HepG2 (cell line): ENCODE results near the gene ACSL4. TPM values are rescaled to one million over a fixed set of nuclear protein-coding genes. Genes with fewer than 3 reads are reported as not detected.
A peak's percentile ranks its signal among the peaks of the same experiment; 100 is the strongest.

Source experiments
- AGO2 ChIP-seq: fragments of 200-400 bp; formaldehyde crosslinking; optimal IDR thresholded peaks from 2 replicates; pipeline ENCODE3; 2017; ENCODE audit warnings: mild to moderate bottlenecking, low read depth, low read length, moderate library complexity
- CBX1 ChIP-seq: IDR thresholded peaks from one replicate; pipeline ENCODE4 v1.6.1; 2016; ENCODE audit warnings: antibody characterized with exemption, low read depth
- CEBPG ChIP-seq: IDR thresholded peaks from 2 replicates; pipeline ENCODE4 v1.6.1; 2016
- EZH2 ChIP-seq: conservative IDR thresholded peaks from 2 replicates; pipeline ENCODE4 v1.6.1; 2012; ENCODE audit warnings: mild to moderate bottlenecking, low read depth, low read length, moderate library complexity
- FOXO1 ChIP-seq: sonication (generic); formaldehyde crosslinking; IDR thresholded peaks from 2 replicates; pipeline ENCODE4 v1.4.0; 2020; ENCODE audit warnings: missing genetic modification reagents
- FOXP1 ChIP-seq, 2 experiments: fragments of 450-650 bp in 1 of 2; IDR thresholded peaks; 2 replicates each; pipeline ENCODE4 v1.6.1; 2017 to 2018; ENCODE audit warnings: antibody characterized with exemption in 1 of 2
- GPN1 ChIP-seq: sonication (generic); formaldehyde crosslinking; IDR thresholded peaks from 2 replicates; pipeline ENCODE4 v1.5.1; 2020; ENCODE audit warnings: missing genetic modification reagents, borderline replicate concordance
- KLF15 ChIP-seq: sonication (generic); formaldehyde crosslinking; IDR thresholded peaks from 2 replicates; pipeline ENCODE4 v1.8.1; 2023; ENCODE audit warnings: borderline replicate concordance, mild to moderate bottlenecking, inconsistent platforms, missing genetic modification reagents, mixed read lengths
- KLF6 ChIP-seq: IDR thresholded peaks from 2 replicates; pipeline ENCODE4 v1.8.0; 2016; ENCODE audit warnings: missing biosample characterization, missing genetic modification reagents
- KMT2A ChIP-seq: sonication (generic); formaldehyde crosslinking; IDR thresholded peaks from 2 replicates; pipeline ENCODE4 v1.4.0; 2020; ENCODE audit warnings: missing genetic modification reagents
- LCORL ChIP-seq, 2 experiments: fragments of 450-650 bp in 1 of 2; sonication (generic) in 1 of 2; formaldehyde crosslinking in 1 of 2; IDR thresholded peaks; 2 replicates each; pipeline versions ENCODE4 v1.5.0 to v1.6.1; 2017 to 2020; ENCODE audit warnings: antibody characterized with exemption in 1 of 2, missing genetic modification reagents in 1 of 2
- NFE2L2 ChIP-seq: fragments of 150-350 bp; IDR thresholded peaks from 2 replicates; pipeline ENCODE4 v1.6.1; 2014; ENCODE audit warnings: low read length
- NR2F2 ChIP-seq: IDR thresholded peaks from 2 replicates; pipeline ENCODE4 v1.6.1; 2012; ENCODE audit warnings: low read depth, inconsistent platforms, borderline replicate concordance
- REL ChIP-seq: sonication (generic); formaldehyde crosslinking; conservative IDR thresholded peaks from 2 replicates; pipeline ENCODE4 v1.8.0; 2022; ENCODE audit warnings: mild to moderate bottlenecking, missing genetic modification reagents, moderate library complexity
- REPIN1 ChIP-seq: sonication (generic); formaldehyde crosslinking; IDR thresholded peaks from 2 replicates; pipeline ENCODE4 v1.8.0; 2022; ENCODE audit warnings: missing genetic modification reagents, low read depth, mild to moderate bottlenecking, borderline replicate concordance
- RFX1 ChIP-seq: fragments of 450-650 bp; IDR thresholded peaks from 2 replicates; pipeline ENCODE4 v1.6.1; 2017
- ZNF253 ChIP-seq: sonication (generic); formaldehyde crosslinking; IDR thresholded peaks from 2 replicates; pipeline ENCODE4 v1.8.0; 2022; ENCODE audit warnings: mild to moderate bottlenecking, missing genetic modification reagents, borderline replicate concordance
- ZNF335 ChIP-seq: sonication (generic); formaldehyde crosslinking; IDR thresholded peaks from 2 replicates; pipeline ENCODE4 v1.4.0; 2020; ENCODE audit warnings: missing genetic modification reagents
- ZNF605 ChIP-seq: sonication (generic); formaldehyde crosslinking; IDR thresholded peaks from 2 replicates; pipeline ENCODE4 v1.8.0; 2022; ENCODE audit warnings: mild to moderate bottlenecking, missing genetic modification reagents
- ZNF615 ChIP-seq: sonication (generic); formaldehyde crosslinking; IDR thresholded peaks from 2 replicates; pipeline ENCODE4 v1.5.0; 2020; ENCODE audit warnings: mild to moderate bottlenecking, missing genetic modification reagents, borderline replicate concordance
- ZNF772 ChIP-seq: sonication (generic); formaldehyde crosslinking; IDR thresholded peaks from 2 replicates; pipeline ENCODE4 v1.5.0; 2020; ENCODE audit warnings: mild to moderate bottlenecking, missing genetic modification reagents
- ZNF816 ChIP-seq: sonication (generic); formaldehyde crosslinking; IDR thresholded peaks from 2 replicates; pipeline ENCODE4 v1.8.0; 2022; ENCODE audit warnings: missing genetic modification reagents, mild to moderate bottlenecking, borderline replicate concordance
- ZNF850 ChIP-seq: sonication (generic); formaldehyde crosslinking; conservative IDR thresholded peaks from 2 replicates; pipeline ENCODE4 v1.9.0; 2021; ENCODE audit warnings: mild to moderate bottlenecking, missing genetic modification reagents
- polyA plus RNA-seq, 8 experiments: library from polyadenylated mRNA; depleted of rRNA in 3 of 8; stranded (reverse) in 7 of 8; unstranded in 1 of 8; fragments of >200 nt; fragmentation: Illumina TruSeq in 4 of 8; extraction: Trizol in 4 of 8; gene quantifications; 2 replicates each; pipeline versions ENCODE4 v1.2.1 to v1.2.3, GENCODE V29; 2011 to 2016; ENCODE audit warnings: low read depth in 4 of 8, missing spikeins in 1 of 8, mixed read lengths in 1 of 8; ENCODE audit not compliant: insufficient read depth in 1 of 8
- total RNA-seq, 5 experiments: library from RNA; depleted of rRNA; stranded (reverse); fragments of >200 nt; fragmentation: Illumina TruSeq; extraction: Trizol; gene quantifications; 2 replicates each; pipeline ENCODE4 v1.2.3, GENCODE V29; 2016; ENCODE audit warnings: low read depth in 1 of 5
- TF ChIP-seq, protein P1 (sequence below): sonication (generic); formaldehyde crosslinking; IDR thresholded peaks from 2 replicates; pipeline ENCODE4 v1.5.0; 2020; ENCODE audit warnings: missing genetic modification reagents, mild to moderate bottlenecking, borderline replicate concordance
- TF ChIP-seq, protein P2 (sequence below): sonication (generic); formaldehyde crosslinking; IDR thresholded peaks from 2 replicates; pipeline ENCODE4 v1.8.0; 2023; ENCODE audit warnings: mild to moderate bottlenecking, missing genetic modification reagents
- TF ChIP-seq, protein P3 (sequence below): sonication (generic); formaldehyde crosslinking; IDR thresholded peaks from 2 replicates; pipeline ENCODE4 v1.8.0; 2022; ENCODE audit warnings: missing genetic modification reagents, mild to moderate bottlenecking, inconsistent platforms, borderline replicate concordance
- TF ChIP-seq, protein P4 (sequence below): IDR thresholded peaks from 2 replicates; pipeline ENCODE4 v1.6.1; 2012; ENCODE audit warnings: low read depth, low read length, improper control_type of control experiment
- TF ChIP-seq, protein P5 (sequence below): sonication (generic); formaldehyde crosslinking; IDR thresholded peaks from 2 replicates; pipeline ENCODE4 v1.8.1; 2022; ENCODE audit warnings: mild to moderate bottlenecking, missing genetic modification reagents

The ACSL4 gene
- total and polyA plus RNA-seq, 2 of the 13 experiments (the other 11 are each of a cell fraction or from before 2014, with no cell fraction given), result 207 to 316 TPM

DNA sequence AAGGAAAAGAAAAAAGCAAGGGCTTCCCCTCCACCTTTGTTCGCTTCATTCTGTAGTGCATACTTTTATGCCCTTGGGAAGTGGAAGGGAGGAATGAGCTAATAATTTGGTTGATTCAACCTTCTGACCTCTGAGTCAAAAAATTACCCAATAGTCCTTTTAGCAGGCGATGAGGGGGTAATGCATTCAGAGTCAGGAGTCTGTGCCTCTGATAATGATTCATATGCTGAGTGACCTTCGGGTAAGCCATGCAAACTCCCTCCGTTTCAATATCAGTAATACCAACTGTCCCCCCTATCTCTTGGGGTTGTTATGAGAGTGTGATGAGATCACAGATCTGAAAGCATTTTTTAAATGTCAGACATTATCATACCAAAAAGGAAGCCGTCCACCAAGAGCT, 41.6 kb upstream of the ACSL4 start (continued):
- TF ChIP-seq, protein P1, sequence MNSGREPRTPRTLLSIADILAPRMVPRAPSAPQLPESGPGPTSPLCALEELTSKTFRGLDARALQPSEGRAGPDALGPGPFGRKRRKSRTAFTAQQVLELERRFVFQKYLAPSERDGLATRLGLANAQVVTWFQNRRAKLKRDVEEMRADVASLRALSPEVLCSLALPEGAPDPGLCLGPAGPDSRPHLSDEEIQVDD (CRISPR knock-in tag), result no peak
- TF ChIP-seq, protein P2, sequence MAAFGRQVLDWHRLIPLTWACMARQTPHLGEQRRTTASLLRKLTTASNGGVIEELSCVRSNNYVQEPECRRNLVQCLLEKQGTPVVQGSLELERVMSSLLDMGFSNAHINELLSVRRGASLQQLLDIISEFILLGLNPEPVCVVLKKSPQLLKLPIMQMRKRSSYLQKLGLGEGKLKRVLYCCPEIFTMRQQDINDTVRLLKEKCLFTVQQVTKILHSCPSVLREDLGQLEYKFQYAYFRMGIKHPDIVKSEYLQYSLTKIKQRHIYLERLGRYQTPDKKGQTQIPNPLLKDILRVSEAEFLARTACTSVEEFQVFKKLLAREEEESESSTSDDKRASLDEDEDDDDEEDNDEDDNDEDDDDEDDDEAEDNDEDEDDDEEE, result no peak
- TF ChIP-seq KMT2A (no peak), NR2F2 (peak; percentile 53; the same call in 1 of the 2 replicates), FOXO1 (CRISPR knock-in tag) (no peak), RFX1 (no peak), AGO2 (no peak), ZNF772 (no peak), REL (no peak), CBX1 (no peak), KLF15 (CRISPR knock-in tag) (no peak), CEBPG (CRISPR knock-in tag) (peak; percentile 54; the same call in 1 of the 2 replicates), ZNF850 (CRISPR knock-in tag) (no peak), EZH2 (no peak), FOXP1 (IDR thresholded peaks at IDR 0.05) (no peak), FOXP1 (CRISPR knock-in tag; IDR thresholded peaks at IDR 0.05) (no peak), KLF6 (no peak), ZNF335 (no peak), NFE2L2 (no peak), ZNF615 (CRISPR knock-in tag) (no peak), REPIN1 (CRISPR knock-in tag) (no peak), GPN1 (CRISPR knock-in tag) (no peak), LCORL (IDR thresholded peaks at IDR 0.05) (no peak), LCORL (CRISPR knock-in tag; IDR thresholded peaks at IDR 0.05) (0 out of 2 replicates have a peak, but pooled peaks have one; percentile 23), ZNF605 (CRISPR knock-in tag) (no peak), ZNF253 (no peak), ZNF816 (CRISPR knock-in tag) (no peak)
- TF ChIP-seq, protein P3, sequence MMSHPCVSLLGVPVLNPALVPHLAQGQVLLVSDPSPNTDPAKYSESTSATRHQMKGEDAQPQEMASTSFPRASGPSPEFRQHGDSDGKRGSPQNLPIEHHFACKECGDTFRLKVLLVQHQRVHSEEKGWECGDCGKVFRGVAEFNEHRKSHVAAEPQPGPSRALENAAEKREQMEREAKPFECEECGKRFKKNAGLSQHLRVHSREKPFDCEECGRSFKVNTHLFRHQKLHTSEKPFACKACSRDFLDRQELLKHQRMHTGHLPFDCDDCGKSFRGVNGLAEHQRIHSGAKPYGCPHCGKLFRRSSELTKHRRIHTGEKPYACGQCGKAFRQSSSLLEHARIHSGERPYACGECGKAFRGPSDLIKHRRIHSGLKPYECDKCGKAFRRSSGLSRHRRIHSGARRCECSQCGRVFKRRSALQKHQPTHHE, result no peak
- TF ChIP-seq, protein P4, sequence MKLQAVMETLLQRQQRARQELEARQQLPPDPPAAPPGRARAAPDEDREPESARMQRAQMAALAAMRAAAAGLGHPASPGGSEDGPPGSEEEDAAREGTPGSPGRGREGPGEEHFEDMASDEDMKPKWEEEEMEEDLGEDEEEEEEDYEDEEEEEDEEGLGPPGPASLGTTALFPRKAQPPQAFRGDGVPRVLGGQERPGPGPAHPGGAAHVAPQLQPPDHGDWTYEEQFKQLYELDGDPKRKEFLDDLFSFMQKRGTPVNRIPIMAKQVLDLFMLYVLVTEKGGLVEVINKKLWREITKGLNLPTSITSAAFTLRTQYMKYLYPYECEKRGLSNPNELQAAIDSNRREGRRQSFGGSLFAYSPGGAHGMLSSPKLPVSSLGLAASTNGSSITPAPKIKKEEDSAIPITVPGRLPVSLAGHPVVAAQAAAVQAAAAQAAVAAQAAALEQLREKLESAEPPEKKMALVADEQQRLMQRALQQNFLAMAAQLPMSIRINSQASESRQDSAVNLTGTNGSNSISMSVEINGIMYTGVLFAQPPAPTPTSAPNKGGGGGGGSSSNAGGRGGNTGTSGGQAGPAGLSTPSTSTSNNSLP, result peak; percentile 67; the same call in 1 of the 2 replicates
- TF ChIP-seq, protein P5, sequence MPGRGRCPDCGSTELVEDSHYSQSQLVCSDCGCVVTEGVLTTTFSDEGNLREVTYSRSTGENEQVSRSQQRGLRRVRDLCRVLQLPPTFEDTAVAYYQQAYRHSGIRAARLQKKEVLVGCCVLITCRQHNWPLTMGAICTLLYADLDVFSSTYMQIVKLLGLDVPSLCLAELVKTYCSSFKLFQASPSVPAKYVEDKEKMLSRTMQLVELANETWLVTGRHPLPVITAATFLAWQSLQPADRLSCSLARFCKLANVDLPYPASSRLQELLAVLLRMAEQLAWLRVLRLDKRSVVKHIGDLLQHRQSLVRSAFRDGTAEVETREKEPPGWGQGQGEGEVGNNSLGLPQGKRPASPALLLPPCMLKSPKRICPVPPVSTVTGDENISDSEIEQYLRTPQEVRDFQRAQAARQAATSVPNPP, result no peak
